Measurements from ENCODE around the gene RBM17. TPM values are rescaled to one million over a fixed set of nuclear protein-coding genes. Genes with fewer than 3 reads are reported as not detected.

RBM17 gene
- total RNA-seq (2021) (117 to 160 TPM (median 118 TPM) in 3 replicates), Bru-seq, nascent RNA (percentile 93 among the genes with signal in this experiment)
- long read RNA-seq, experiment 1, transcript RBM17-201 (12 exons, 2,755 nt) = major isoform, 377 of 493 reads
- long read RNA-seq, experiment 1, partial matches to known transcripts = 36 of 493 reads
- long read RNA-seq, experiment 1, other reads (novel, unspliced or antisense) = 79 of 493 reads
- long read RNA-seq, experiment 2, transcript RBM17-201 (12 exons, 2,755 nt) = major isoform, 54 of 132 reads
- long read RNA-seq, experiment 2, partial matches to known transcripts = 50 of 132 reads
- long read RNA-seq, experiment 2, other reads (novel, unspliced or antisense) = 28 of 132 reads
- long read RNA-seq, experiment 3, partial matches to known transcripts = 56 of 62 reads
- long read RNA-seq, experiment 3, other reads (novel, unspliced or antisense) = 4 of 62 reads

GRCh38 chr10:6088721-6089333 is at the start of gene RBM17:
TSS of gene RBM17 (plus strand) at chr10:6089034. CDS start at chr10:6097066, 8,032 bp downstream.
- peak; percentile 81 for ATAC-seq
- no peaks in the 10 kb centered on the region for H3K36me3 Mint-ChIP-seq
- DNase-seq (ENCODE audit: low spot score) = peak; percentile 98
- CTCF ChIA-PET = interaction anchor here (0.9 to 1.4 kb wide), 2 partner anchors 75 to 113 kb away, joined by 4 to 6 read pairs; no protein-coding TSS in a partner anchor
- no peaks in the 10 kb centered on the region for H3K9me3 Mint-ChIP-seq
- peaks cover 44% of the 10 kb centered on the region for H3K4me1 Mint-ChIP-seq
- peak within 1 kb of the TSS; percentile 85 for H3K27ac Mint-ChIP-seq
- H3K4me3 Mint-ChIP-seq = peak within 1 kb of the TSS; percentile 93
- POLR2A ChIA-PET = no interaction called here
- no peaks in the 10 kb centered on the region; the same call in 1 of the 2 replicates for H3K27me3 Mint-ChIP-seq (ENCODE audit: low read depth)
- TF ChIP-seq ATF1 (CRISPR knock-in tag; IDR thresholded peaks at IDR 0.05) = no peak
- peak; percentile 73 for TF ChIP-seq FOXP4 (CRISPR knock-in tag; IDR thresholded peaks at IDR 0.05)
- peak; percentile 64; the same call in 1 of the 2 replicates for TF ChIP-seq CBFB (CRISPR knock-in tag; IDR thresholded peaks at IDR 0.05; ENCODE audit: low read depth)
- 0 out of 2 replicates have a peak, but pooled peaks have one; percentile 67 for TF ChIP-seq E2F4 (CRISPR knock-in tag; IDR thresholded peaks at IDR 0.05; ENCODE audit: borderline replicate concordance, low read depth)
- TF ChIP-seq ELF4 (CRISPR knock-in tag; IDR thresholded peaks at IDR 0.05; ENCODE audit: low read depth) = 0 out of 2 replicates have a peak, but pooled peaks have one; percentile 46
- TF ChIP-seq EMX1 (CRISPR knock-in tag; IDR thresholded peaks at IDR 0.05) = no peak
- TF ChIP-seq ERG (CRISPR knock-in tag; IDR thresholded peaks at IDR 0.05) = no peak
- no peak for TF ChIP-seq PREB (CRISPR knock-in tag; IDR thresholded peaks at IDR 0.05; ENCODE audit: borderline replicate concordance)
- no peak for TF ChIP-seq CREB1 (CRISPR knock-in tag; IDR thresholded peaks at IDR 0.05)
- 0 out of 2 replicates have a peak, but pooled peaks have one; percentile 62 for TF ChIP-seq TCF7 (CRISPR knock-in tag; IDR thresholded peaks at IDR 0.05; ENCODE audit: low read depth)
- TF ChIP-seq TEAD1 (CRISPR knock-in tag; IDR thresholded peaks at IDR 0.05) = peak; percentile 99
- TF ChIP-seq AFF4 (CRISPR knock-in tag; IDR thresholded peaks at IDR 0.05; ENCODE audit: borderline replicate concordance) = no peak
- TF ChIP-seq ATF2 (CRISPR knock-in tag; IDR thresholded peaks at IDR 0.05; ENCODE audit: borderline replicate concordance, low read depth) = no peak
- no peak for TF ChIP-seq ZNF138 (CRISPR knock-in tag; conservative IDR thresholded peaks at IDR 0.05)
- no peak for TF ChIP-seq RORB (CRISPR knock-in tag; IDR thresholded peaks at IDR 0.05)
- no peak for TF ChIP-seq ATF6 (CRISPR knock-in tag; IDR thresholded peaks at IDR 0.05)
- TF ChIP-seq NFE2L1 (CRISPR knock-in tag; IDR thresholded peaks at IDR 0.05) = 0 out of 2 replicates have a peak, but pooled peaks have one; percentile 35
- TF ChIP-seq OVOL2 (CRISPR knock-in tag; IDR thresholded peaks at IDR 0.05; ENCODE audit: borderline replicate concordance) = no peak
